IMR-90 (cell line): ENCODE measurements around the gene BMP8A. TPM values are rescaled to one million over a fixed set of nuclear protein-coding genes. Genes with fewer than 3 reads are reported as not detected.

ENCODE experiments used
- ATAC-seq: fragments of 200-7000 bp; cut with Tn5 transposase; 2 replicates; pipeline ENCODE4 v1.9.1; 2020; ENCODE audit warnings: low read depth, mild to moderate bottlenecking, moderate library complexity
- BruUV-seq: library from RNA; stranded (reverse); fragments of 400-500 nt; replicated peaks from 2 replicates; lab custom pipeline; 2021; lab: Mats Ljungman, UMichigan
- CTCF ChIA-PET: fragments of 300-600 bp; formaldehyde crosslinking; extraction: SDS; loops from one replicate; lab custom pipeline; 2021; ENCODE audit warnings: antibody characterized with exemption; lab: Yijun Ruan, JAX
- POLR2A ChIA-PET: fragments of 300-600 bp; sonication (Branson Sonifier 250); formaldehyde crosslinking; loops from one replicate; lab custom pipeline; 2022; ENCODE audit warnings: antibody characterized with exemption; ENCODE audit not compliant: unreplicated experiment; lab: Charles Lee
- DNase-seq: peaks from one replicate; pipeline ENCODE4 v3.0.0; 2013
- H2AFZ ChIP-seq: replicated peaks from 2 replicates; pipeline ENCODE3; 2013; ENCODE audit warnings: low read length, mild to moderate bottlenecking; ENCODE audit not compliant: poor library complexity
- H2AK5ac ChIP-seq: 2 replicates; pipeline ENCODE4 v1.6.1; 2013; ENCODE audit warnings: low read depth, low read length, inconsistent platforms
- H2AK9ac ChIP-seq: replicated peaks from 2 replicates; pipeline ENCODE3; 2013; ENCODE audit warnings: mild to moderate bottlenecking, low read depth, low read length, moderate library complexity; ENCODE audit not compliant: poor library complexity
- H2BK120ac ChIP-seq: 2 replicates; pipeline ENCODE4 v1.6.1; 2013; ENCODE audit warnings: low read depth, low read length, inconsistent platforms
- H2BK15ac ChIP-seq: 3 replicates; pipeline ENCODE4 v1.6.1; 2013; ENCODE audit warnings: low read depth, low read length, inconsistent platforms
- H2BK20ac ChIP-seq: 2 replicates; pipeline ENCODE4 v1.6.1; 2013; ENCODE audit warnings: low read depth, mild to moderate bottlenecking, inconsistent platforms, low read length, moderate library complexity
- H2BK5ac ChIP-seq: 2 replicates; pipeline ENCODE4 v1.6.1; 2013; ENCODE audit warnings: mild to moderate bottlenecking, low read depth, low read length, inconsistent platforms; ENCODE audit not compliant: poor library complexity, severe bottlenecking
- H3K14ac ChIP-seq: replicated peaks from 2 replicates; pipeline ENCODE4 v1.6.1; 2013; ENCODE audit warnings: low read depth, low read length, inconsistent platforms
- H3K18ac ChIP-seq: 2 replicates; pipeline ENCODE4 v1.6.1; 2013; ENCODE audit warnings: low read depth, low read length, control low read depth
- H3K23ac ChIP-seq: 2 replicates; pipeline ENCODE4 v1.6.1; 2013; ENCODE audit warnings: low read depth, low read length, inconsistent platforms
- H3K27ac ChIP-seq: 2 replicates; pipeline ENCODE4 v1.5.1; 2013; ENCODE audit warnings: mild to moderate bottlenecking, control low read depth, low read length; ENCODE audit not compliant: insufficient read depth
- H3K27me3 ChIP-seq: 2 replicates; pipeline ENCODE4 v1.6.1; 2013; ENCODE audit warnings: low read length; ENCODE audit not compliant: control insufficient read depth, insufficient read depth
- H3K36me3 ChIP-seq: 2 replicates; pipeline ENCODE4 v1.6.1; 2013; ENCODE audit warnings: low read length, mixed read lengths; ENCODE audit not compliant: control insufficient read depth, insufficient read depth
- H3K4ac ChIP-seq: 2 replicates; pipeline ENCODE4 v1.6.1; 2013; ENCODE audit warnings: low read depth, low read length, inconsistent platforms
- H3K4me1 ChIP-seq: 2 replicates; pipeline ENCODE4 v1.6.1; 2013; ENCODE audit warnings: low read length, mixed read lengths; ENCODE audit not compliant: control insufficient read depth, insufficient read depth
- H3K4me2 ChIP-seq: 2 replicates; pipeline ENCODE4 v1.6.1; 2013; ENCODE audit warnings: low read depth, mild to moderate bottlenecking, control low read depth, low read length, moderate library complexity
- H3K4me3 ChIP-seq: 2 replicates; pipeline ENCODE4 v1.5.1; 2013; ENCODE audit warnings: low read depth, mild to moderate bottlenecking, control low read depth, low read length, moderate library complexity; ENCODE audit not compliant: insufficient read depth
- H3K56ac ChIP-seq: 2 replicates; pipeline ENCODE4 v1.6.1; 2013; ENCODE audit warnings: low read length, inconsistent platforms; ENCODE audit not compliant: insufficient read depth; ENCODE audit errors: extremely low read depth
- H3K79me1 ChIP-seq, 2 experiments: 2 replicates each; pipeline ENCODE4 v1.6.1; 2013; ENCODE audit warnings: low read length in 2 of 2, inconsistent platforms in 1 of 2, low read depth in 1 of 2
- H3K9ac ChIP-seq: 2 replicates; pipeline ENCODE4 v1.6.1; 2013; ENCODE audit warnings: low read depth, low read length, control low read depth
- H3K9me1 ChIP-seq: 2 replicates; pipeline ENCODE4 v1.6.1; 2013; ENCODE audit warnings: low read length, inconsistent platforms; ENCODE audit not compliant: insufficient read depth
- H3K9me3 ChIP-seq: 2 replicates; pipeline ENCODE4 v1.6.1; 2013; ENCODE audit warnings: low read length; ENCODE audit not compliant: control insufficient read depth, insufficient read depth
- H4K20me1 ChIP-seq: 2 replicates; pipeline ENCODE4 v1.6.1; 2013; ENCODE audit warnings: low read length, inconsistent platforms; ENCODE audit not compliant: insufficient read depth
- H4K5ac ChIP-seq: 2 replicates; pipeline ENCODE4 v1.6.1; 2013; ENCODE audit warnings: mild to moderate bottlenecking, low read depth, low read length, control low read depth
- H4K8ac ChIP-seq, 2 experiments: 2 replicates each; pipeline ENCODE4 v1.6.1; 2013; ENCODE audit warnings: low read depth in 2 of 2, low read length in 2 of 2, control low read depth in 1 of 2, inconsistent platforms in 1 of 2
- H4K91ac ChIP-seq: 2 replicates; pipeline ENCODE4 v1.6.1; 2013; ENCODE audit warnings: low read depth, low read length, inconsistent platforms; ENCODE audit not compliant: insufficient read depth
- CEBPB ChIP-seq: IDR thresholded peaks from 2 replicates; pipeline ENCODE4 v1.6.1; 2012; ENCODE audit warnings: low read depth, low read length, improper control_type of control experiment
- CHD1 ChIP-seq: IDR thresholded peaks from 2 replicates; pipeline ENCODE4 v1.6.1; 2012; ENCODE audit warnings: low read depth, low read length, improper control_type of control experiment
- CTCF ChIP-seq: conservative IDR thresholded peaks from 2 replicates; pipeline ENCODE4 v1.5.1; 2012; ENCODE audit warnings: mild to moderate bottlenecking, low read depth, low read length, improper control_type of control experiment
- ELK1 ChIP-seq: fragments of 150-350 bp; IDR thresholded peaks from 2 replicates; pipeline ENCODE4 v1.6.1; 2016; ENCODE audit warnings: low read depth, mild to moderate bottlenecking, low read length, moderate library complexity, borderline replicate concordance
- FOS ChIP-seq: fragments of 150-350 bp; IDR thresholded peaks from 2 replicates; pipeline ENCODE4 v1.6.1; 2016; ENCODE audit warnings: low read depth, low read length
- MAFK ChIP-seq: IDR thresholded peaks from 2 replicates; pipeline ENCODE4 v1.6.1; 2012; ENCODE audit warnings: low read depth, low read length, improper control_type of control experiment
- MAZ ChIP-seq: IDR thresholded peaks from 2 replicates; pipeline ENCODE4 v1.6.1; 2012; ENCODE audit warnings: low read depth, mild to moderate bottlenecking, low read length, improper control_type of control experiment, moderate library complexity, borderline replicate concordance
- NFE2L2 ChIP-seq: fragments of 150-350 bp; IDR thresholded peaks from 2 replicates; pipeline ENCODE4 v1.6.1; 2016; ENCODE audit warnings: low read depth, mild to moderate bottlenecking, low read length
- POLR2A ChIP-seq: IDR thresholded peaks from 2 replicates; pipeline ENCODE4 v1.6.1; 2012; ENCODE audit warnings: mild to moderate bottlenecking, low read depth, low read length
- RAD21 ChIP-seq: IDR thresholded peaks from 2 replicates; pipeline ENCODE4 v1.6.1; 2012; ENCODE audit warnings: low read length, improper control_type of control experiment
- RCOR1 ChIP-seq: IDR thresholded peaks from 2 replicates; pipeline ENCODE4 v1.6.1; 2012; ENCODE audit warnings: mild to moderate bottlenecking, low read length, improper control_type of control experiment; ENCODE audit not compliant: insufficient replicate concordance
- RFX5 ChIP-seq: IDR thresholded peaks from 2 replicates; pipeline ENCODE4 v1.8.0; 2012; ENCODE audit warnings: low read depth, mild to moderate bottlenecking, low read length, moderate library complexity
- SMC3 ChIP-seq: fragments of 150-350 bp; IDR thresholded peaks from 2 replicates; pipeline ENCODE4 v1.6.1; 2016; ENCODE audit warnings: low read depth, mild to moderate bottlenecking, antibody characterized with exemption, low read length, moderate library complexity
- USF2 ChIP-seq: fragments of 150-350 bp; IDR thresholded peaks from 2 replicates; pipeline ENCODE4 v1.6.1; 2017; ENCODE audit warnings: mild to moderate bottlenecking, antibody characterized with exemption, low read length, low read depth
- WGBS, 2 experiments: methylation state at CpG; one replicate each; pipeline versions ENCODE4 v1.1.5 to v1.1.7; 2013; ENCODE audit warnings: missing lambda C conversion rate in 2 of 2; ENCODE audit not compliant: insufficient read length in 1 of 2; ENCODE audit errors: extremely low coverage in 2 of 2; 5-methylcytosine and 5-hydroxymethylcytosine counted together
- dilution Hi-C: fragments of 300-500 bp; cut with HindIII; formaldehyde crosslinking; loops from one replicate; pipeline ENCODE4 v1.14.3; 2018; ENCODE audit warnings: low sequenced_read_pairs; ENCODE audit not compliant: unreplicated experiment
- in situ Hi-C: fragments of 300-500 bp; cut with MboI; formaldehyde crosslinking; loops from 3 replicates; pipeline ENCODE4 v1.14.3; 2019; ENCODE audit warnings: low sequenced_read_pairs, inconsistent platforms, mixed read lengths
- intact Hi-C: fragments of 100-400 bp; cut with micrococcal nuclease; formaldehyde crosslinking; loops from 2 replicates; pipeline ENCODE4 v1.10.0; 2022
- polyA plus RNA-seq, 3 experiments: library from polyadenylated mRNA; depleted of rRNA; stranded (reverse); fragments of >200 nt; gene quantifications; 2 replicates each; pipeline ENCODE4 v1.2.3, GENCODE V29; 2012; ENCODE audit warnings: low replicate concordance in 1 of 3
- total RNA-seq: library from RNA; depleted of rRNA; stranded (reverse); fragments of >200 nt; gene quantifications from 2 replicates; pipeline ENCODE4 v1.2.3, GENCODE V29; 2012

Gene BMP8A
- total and polyA plus RNA-seq, 2 of the 4 experiments (the other 2 are of a cell fraction), result not detected

- CTCF ChIA-PET, result no interaction called here
- Histone ChIP-seq H3K36me3 (peaks cover 25% of the 10 kb centered on the region), H4K8ac (no peak overlapping the region), H3K9me3 (no peaks in the 10 kb centered on the region), H3K27ac (no peak overlapping the region), H4K20me1 (peaks cover 6% of the 10 kb centered on the region), H2BK20ac (no peak overlapping the region), H3K14ac (no peak overlapping the region), H2BK5ac (no peak overlapping the region), H2AK5ac (no peak overlapping the region), H3K79me1 (0 out of 4 replicates have a peak, but pooled peaks cover 0 to 3% of the 10 kb centered on the region in 2 experiments), H2BK120ac (no peak overlapping the region), H4K5ac (no peak overlapping the region), H3K9me1 (peaks cover 6% of the 10 kb centered on the region; the same call in 1 of the 2 replicates), H3K9ac (no peak overlapping the region), H3K4ac (no peak overlapping the region), H3K4me1 (peaks cover 3% of the 10 kb centered on the region), H4K91ac (no peak overlapping the region), H3K23ac (no peak overlapping the region), H3K27me3 (no peaks in the 10 kb centered on the region), H3K4me3 (no peak overlapping the region), H2BK15ac (no peak overlapping the region), H2AK9ac (no peak overlapping the region), H2AFZ (no peak overlapping the region), H3K4me2 (no peak overlapping the region), H3K18ac (no peak overlapping the region), H3K56ac (no peak overlapping the region)
- no peak for ATAC-seq
- POLR2A ChIA-PET, result no interaction called here
- TF ChIP-seq RAD21 (no peak), RFX5 (no peak), CEBPB (no peak), FOS (no peak), CHD1 (no peak), USF2 (no peak), MAZ (no peak), CTCF (no peak), SMC3 (no peak), MAFK (no peak), NFE2L2 (no peak), RCOR1 (no peak), POLR2A (no peak), ELK1 (no peak)
- in situ Hi-C loops, result loop anchor here (25.0 kb wide), 1 partner anchor 682 kb away; the partner anchor contains the start of genes MYCBP and RRAGC
- no CpG with 5 or more reads among the region's 4 CpGs for WGBS, 2 experiments
- dilution Hi-C loops, result no loop called here
- intact Hi-C loops, result no loop called here
- no peak for DNase-seq
- BruUV-seq, result no TSS peak
These were observed 52.9 kb downstream of the BMP8A start for GRCh38 chr1:39544327-39544726.
